ENCODE results near the gene MPI.
A peak's percentile ranks its signal among the peaks of the same experiment; 100 is the strongest.
"Not testable (repeated sequence)": the region's sequence is repeated elsewhere in the genome, so short reads cannot be mapped to it uniquely, and the experiment has no call there.

The MPI gene

GRCh38 chr15:74933573-74933972 lies 43.7 kb downstream of the MPI start:
- no peak for DNase-seq (ENCODE audit: low read depth in 3 of 3)

GRCh38 chr15:74935193-74935592 lies 45.4 kb downstream of the MPI start:
- DNase-seq (ENCODE audit: low read depth in 3 of 3) = not testable (repeated sequence)

GRCh38 chr15:74937272-74937589 lies 47.4 kb downstream of the MPI start:
- DNase-seq (ENCODE audit: low read depth in 3 of 3) = no peak

GRCh38 chr15:74937590-74938371 lies 47.9 kb downstream of the MPI start, which contains the start of gene COX5A:
Gene COX5A (minus strand): TSS chr15:74938073. CDS start chr15:74938014, 59 bp downstream.
- DNase-seq (ENCODE audit: low read depth in 3 of 3) = peak; percentile 83 to 85 (median 84)

GRCh38 chr15:74950078-74950908 lies 60.5 kb downstream of the MPI start:
- peak; percentile 49 to 64 (median 62) for DNase-seq (ENCODE audit: low read depth in 3 of 3)

GRCh38 chr15:74951006-74951405 lies 61.2 kb downstream of the MPI start:
- no peak for DNase-seq (ENCODE audit: low read depth in 3 of 3)

Measured in stimulated activated CD4-positive, alpha-beta T cell treated with anti-CD3 and anti-CD28 coated beads, TNF-alpha, amount 100 ng/mL, for 4 hours (primary cell).